ENCODE results near the gene HDGF. TPM values are rescaled to one million over a fixed set of nuclear protein-coding genes. Genes with fewer than 3 reads are reported as not detected.

The HDGF gene
- total and polyA plus RNA-seq, 9 of the 15 experiments (the other 6 are each of a cell fraction or from before 2014, with no cell fraction given) = 38.8 to 601 (median 400) TPM

DNA sequence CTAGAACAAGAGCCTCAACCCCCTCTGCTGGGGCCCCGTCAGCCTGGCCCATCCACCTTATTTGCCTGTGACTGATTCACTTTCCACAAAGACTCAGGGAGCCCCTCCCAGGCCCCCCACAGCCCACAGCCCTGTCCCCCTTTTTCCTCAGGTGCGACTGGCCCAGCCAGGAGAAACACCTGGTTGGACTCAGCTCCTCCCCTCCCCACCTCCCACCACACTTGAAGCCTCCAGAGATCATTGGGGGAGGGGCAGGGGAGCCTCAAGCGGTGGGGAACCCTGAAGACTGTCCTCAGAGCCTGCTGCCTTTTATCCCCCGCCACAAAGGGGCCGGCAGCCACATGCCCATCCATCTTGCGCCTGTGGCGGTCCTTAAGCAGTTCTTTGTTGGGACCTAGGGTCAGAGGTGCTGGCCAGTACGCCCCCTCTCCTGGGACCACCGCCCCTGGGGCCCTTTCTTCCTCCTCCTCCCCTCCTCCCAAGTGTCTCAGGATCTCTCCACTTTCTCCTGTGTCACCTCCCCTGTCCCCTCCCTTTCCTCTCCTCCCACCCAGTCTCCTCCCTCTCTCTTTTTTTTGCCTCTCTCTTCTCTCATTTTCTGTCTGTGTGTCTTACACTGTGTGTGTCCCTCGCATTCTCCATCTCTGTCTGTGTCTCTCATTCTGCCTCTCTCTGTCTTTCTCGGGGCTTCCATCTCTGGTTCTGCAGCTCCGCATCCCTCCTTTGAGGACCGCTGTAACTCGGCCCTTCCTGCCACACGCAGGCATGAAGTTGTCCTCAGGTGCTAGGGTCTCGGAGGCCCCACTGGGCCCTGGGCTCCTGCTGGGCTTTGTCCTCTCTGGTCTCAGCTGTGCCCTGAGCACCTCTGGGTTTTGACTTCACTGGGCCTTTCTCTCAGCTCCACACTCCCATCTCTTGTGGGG, 58.3 kb downstream of the HDGF start (continued):
- no peak for TF ChIP-seq HOXB6 (CRISPR knock-in tag; IDR thresholded peaks at IDR 0.05; ENCODE audit: borderline replicate concordance)
- TF ChIP-seq POLR3A (IDR thresholded peaks at IDR 0.05; ENCODE audit: borderline replicate concordance, extremely low read depth, insufficient read depth, insufficient read length) = no peak
- no peak for TF ChIP-seq TRIM28 (IDR thresholded peaks at IDR 0.05)
- TF ChIP-seq ZNF124 (CRISPR knock-in tag; IDR thresholded peaks at IDR 0.05) = no peak
- TF ChIP-seq, protein P1, sequence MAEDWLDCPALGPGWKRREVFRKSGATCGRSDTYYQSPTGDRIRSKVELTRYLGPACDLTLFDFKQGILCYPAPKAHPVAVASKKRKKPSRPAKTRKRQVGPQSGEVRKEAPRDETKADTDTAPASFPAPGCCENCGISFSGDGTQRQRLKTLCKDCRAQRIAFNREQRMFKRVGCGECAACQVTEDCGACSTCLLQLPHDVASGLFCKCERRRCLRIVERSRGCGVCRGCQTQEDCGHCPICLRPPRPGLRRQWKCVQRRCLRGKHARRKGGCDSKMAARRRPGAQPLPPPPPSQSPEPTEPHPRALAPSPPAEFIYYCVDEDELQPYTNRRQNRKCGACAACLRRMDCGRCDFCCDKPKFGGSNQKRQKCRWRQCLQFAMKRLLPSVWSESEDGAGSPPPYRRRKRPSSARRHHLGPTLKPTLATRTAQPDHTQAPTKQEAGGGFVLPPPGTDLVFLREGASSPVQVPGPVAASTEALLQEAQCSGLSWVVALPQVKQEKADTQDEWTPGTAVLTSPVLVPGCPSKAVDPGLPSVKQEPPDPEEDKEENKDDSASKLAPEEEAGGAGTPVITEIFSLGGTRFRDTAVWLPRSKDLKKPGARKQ (CRISPR knock-in tag; IDR thresholded peaks at IDR 0.05) = no peak
- TF ChIP-seq ZNF436 (CRISPR knock-in tag; IDR thresholded peaks at IDR 0.05) = no peak
- TF ChIP-seq, protein P2, sequence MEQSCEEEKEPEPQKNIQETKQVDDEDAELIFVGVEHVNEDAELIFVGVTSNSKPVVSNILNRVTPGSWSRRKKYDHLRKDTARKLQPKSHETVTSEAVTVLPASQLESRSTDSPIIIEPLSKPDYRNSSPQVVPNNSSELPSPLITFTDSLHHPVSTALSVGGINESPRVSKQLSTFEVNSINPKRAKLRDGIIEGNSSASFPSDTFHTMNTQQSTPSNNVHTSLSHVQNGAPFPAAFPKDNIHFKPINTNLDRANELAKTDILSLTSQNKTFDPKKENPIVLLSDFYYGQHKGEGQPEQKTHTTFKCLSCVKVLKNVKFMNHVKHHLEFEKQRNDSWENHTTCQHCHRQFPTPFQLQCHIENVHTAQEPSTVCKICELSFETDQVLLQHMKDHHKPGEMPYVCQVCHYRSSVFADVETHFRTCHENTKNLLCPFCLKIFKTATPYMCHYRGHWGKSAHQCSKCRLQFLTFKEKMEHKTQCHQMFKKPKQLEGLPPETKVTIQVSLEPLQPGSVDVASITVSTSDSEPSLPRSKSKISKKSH (CRISPR knock-in tag; IDR thresholded peaks at IDR 0.05) = no peak
- TF ChIP-seq ETV6 (IDR thresholded peaks at IDR 0.05; ENCODE audit: borderline replicate concordance in 1 of 2, low read depth in 2 of 2, low read length in 1 of 2) = 0 out of 4 replicates have a peak, but pooled peaks of 1 of the 2 experiments have one; percentile 25
- no peak for TF ChIP-seq ETV6 (CRISPR knock-in tag; IDR thresholded peaks at IDR 0.05; ENCODE audit: borderline replicate concordance)
- TF ChIP-seq, protein P3, sequence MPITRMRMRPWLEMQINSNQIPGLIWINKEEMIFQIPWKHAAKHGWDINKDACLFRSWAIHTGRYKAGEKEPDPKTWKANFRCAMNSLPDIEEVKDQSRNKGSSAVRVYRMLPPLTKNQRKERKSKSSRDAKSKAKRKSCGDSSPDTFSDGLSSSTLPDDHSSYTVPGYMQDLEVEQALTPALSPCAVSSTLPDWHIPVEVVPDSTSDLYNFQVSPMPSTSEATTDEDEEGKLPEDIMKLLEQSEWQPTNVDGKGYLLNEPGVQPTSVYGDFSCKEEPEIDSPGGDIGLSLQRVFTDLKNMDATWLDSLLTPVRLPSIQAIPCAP (CRISPR knock-in tag; IDR thresholded peaks at IDR 0.05; ENCODE audit: borderline replicate concordance) = no peak
- TF ChIP-seq, protein P4, sequence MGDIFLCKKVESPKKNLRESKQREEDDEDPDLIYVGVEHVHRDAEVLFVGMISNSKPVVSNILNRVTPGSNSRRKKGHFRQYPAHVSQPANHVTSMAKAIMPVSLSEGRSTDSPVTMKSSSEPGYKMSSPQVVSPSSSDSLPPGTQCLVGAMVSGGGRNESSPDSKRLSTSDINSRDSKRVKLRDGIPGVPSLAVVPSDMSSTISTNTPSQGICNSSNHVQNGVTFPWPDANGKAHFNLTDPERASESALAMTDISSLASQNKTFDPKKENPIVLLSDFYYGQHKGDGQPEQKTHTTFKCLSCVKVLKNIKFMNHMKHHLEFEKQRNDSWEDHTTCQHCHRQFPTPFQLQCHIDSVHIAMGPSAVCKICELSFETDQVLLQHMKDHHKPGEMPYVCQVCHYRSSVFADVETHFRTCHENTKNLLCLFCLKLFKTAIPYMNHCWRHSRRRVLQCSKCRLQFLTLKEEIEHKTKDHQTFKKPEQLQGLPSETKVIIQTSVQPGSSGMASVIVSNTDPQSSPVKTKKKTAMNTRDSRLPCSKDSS (IDR thresholded peaks at IDR 0.05; ENCODE audit: low read depth, partially characterized antibody) = no peak
- no peak for TF ChIP-seq JUN (IDR thresholded peaks at IDR 0.05; ENCODE audit: borderline replicate concordance, low read depth, low read length)
- TF ChIP-seq JUN (CRISPR knock-in tag; IDR thresholded peaks at IDR 0.05; ENCODE audit: borderline replicate concordance) = no peak
- no peak for TF ChIP-seq ZKSCAN1 (IDR thresholded peaks at IDR 0.05; ENCODE audit: low read depth, low read length)
- TF ChIP-seq SAP30 (IDR thresholded peaks at IDR 0.05; ENCODE audit: borderline replicate concordance, insufficient read depth, low read depth, low read length, poor library complexity, severe bottlenecking) = no peak
- TF ChIP-seq HDAC8 (tag; IDR thresholded peaks at IDR 0.05) = no peak
- TF ChIP-seq HEY1 (CRISPR knock-in tag; IDR thresholded peaks at IDR 0.05; ENCODE audit: borderline replicate concordance) = no peak
- TF ChIP-seq, protein P5, sequence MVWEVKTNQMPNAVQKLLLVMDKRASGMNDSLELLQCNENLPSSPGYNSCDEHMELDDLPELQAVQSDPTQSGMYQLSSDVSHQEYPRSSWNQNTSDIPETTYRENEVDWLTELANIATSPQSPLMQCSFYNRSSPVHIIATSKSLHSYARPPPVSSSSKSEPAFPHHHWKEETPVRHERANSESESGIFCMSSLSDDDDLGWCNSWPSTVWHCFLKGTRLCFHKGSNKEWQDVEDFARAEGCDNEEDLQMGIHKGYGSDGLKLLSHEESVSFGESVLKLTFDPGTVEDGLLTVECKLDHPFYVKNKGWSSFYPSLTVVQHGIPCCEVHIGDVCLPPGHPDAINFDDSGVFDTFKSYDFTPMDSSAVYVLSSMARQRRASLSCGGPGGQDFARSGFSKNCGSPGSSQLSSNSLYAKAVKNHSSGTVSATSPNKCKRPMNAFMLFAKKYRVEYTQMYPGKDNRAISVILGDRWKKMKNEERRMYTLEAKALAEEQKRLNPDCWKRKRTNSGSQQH (CRISPR knock-in tag; IDR thresholded peaks at IDR 0.05) = no peak

Data from K562 (cell line).